Calu3 (cell line): Measurements from ENCODE around the gene CARD10. TPM values are rescaled to one million over a fixed set of nuclear protein-coding genes. Genes with fewer than 3 reads are reported as not detected.

Experiments
- BruUV-seq: library from RNA; stranded (reverse); fragments of 400-500 nt; replicated peaks from 2 replicates; lab custom pipeline; 2021; lab: Mats Ljungman, UMichigan
- CTCF ChIA-PET: fragments of 300-600 bp; sonication (Branson Sonifier 250); formaldehyde crosslinking; loops from one replicate; lab custom pipeline; 2022; ENCODE audit warnings: antibody characterized with exemption; lab: Charles Lee
- DNase-seq: peaks from one replicate; pipeline ENCODE4 v3.0.0; 2022
- H3K27ac Mint-ChIP-seq: one replicate; pipeline ENCODE4 v1.8.0; 2022; ENCODE audit warnings: mixed read lengths; ENCODE audit not compliant: unreplicated experiment
- H3K27me3 Mint-ChIP-seq: one replicate; pipeline ENCODE4 v1.8.0; 2022; ENCODE audit warnings: mixed read lengths; ENCODE audit not compliant: unreplicated experiment
- H3K36me3 Mint-ChIP-seq: one replicate; pipeline ENCODE4 v1.8.0; 2022; ENCODE audit warnings: mild to moderate bottlenecking, moderate library complexity, mixed read lengths; ENCODE audit not compliant: insufficient read depth, unreplicated experiment
- H3K4me1 Mint-ChIP-seq: one replicate; pipeline ENCODE4 v1.8.0; 2022; ENCODE audit warnings: mild to moderate bottlenecking, low read depth, mixed read lengths; ENCODE audit not compliant: unreplicated experiment
- H3K4me3 Mint-ChIP-seq: one replicate; pipeline ENCODE4 v1.8.0; 2022; ENCODE audit warnings: mild to moderate bottlenecking, low read depth, moderate library complexity, mixed read lengths; ENCODE audit not compliant: unreplicated experiment
- H3K9me3 Mint-ChIP-seq: one replicate; pipeline ENCODE4 v1.8.0; 2022; ENCODE audit warnings: low read depth, mixed read lengths; ENCODE audit not compliant: unreplicated experiment
- intact Hi-C: fragments of 100-400 bp; cut with micrococcal nuclease; formaldehyde crosslinking; loops from one replicate; pipeline ENCODE4 v1.10.0; 2022; ENCODE audit not compliant: unreplicated experiment
- total RNA-seq: library from RNA; stranded (reverse); gene quantifications from 2 replicates; pipeline ENCODE4 v1.2.3, GENCODE V29; 2022
- TF ChIP-seq, protein P1 (sequence below): fragments of 200-600 bp; IDR thresholded peaks from one replicate; pipeline ENCODE4 v1.8.0; 2022; ENCODE audit warnings: antibody characterized with exemption; ENCODE audit not compliant: unreplicated experiment

CARD10 gene
- total RNA-seq, 1 experiment from 2014 or later = 49.2 TPM

DNA sequence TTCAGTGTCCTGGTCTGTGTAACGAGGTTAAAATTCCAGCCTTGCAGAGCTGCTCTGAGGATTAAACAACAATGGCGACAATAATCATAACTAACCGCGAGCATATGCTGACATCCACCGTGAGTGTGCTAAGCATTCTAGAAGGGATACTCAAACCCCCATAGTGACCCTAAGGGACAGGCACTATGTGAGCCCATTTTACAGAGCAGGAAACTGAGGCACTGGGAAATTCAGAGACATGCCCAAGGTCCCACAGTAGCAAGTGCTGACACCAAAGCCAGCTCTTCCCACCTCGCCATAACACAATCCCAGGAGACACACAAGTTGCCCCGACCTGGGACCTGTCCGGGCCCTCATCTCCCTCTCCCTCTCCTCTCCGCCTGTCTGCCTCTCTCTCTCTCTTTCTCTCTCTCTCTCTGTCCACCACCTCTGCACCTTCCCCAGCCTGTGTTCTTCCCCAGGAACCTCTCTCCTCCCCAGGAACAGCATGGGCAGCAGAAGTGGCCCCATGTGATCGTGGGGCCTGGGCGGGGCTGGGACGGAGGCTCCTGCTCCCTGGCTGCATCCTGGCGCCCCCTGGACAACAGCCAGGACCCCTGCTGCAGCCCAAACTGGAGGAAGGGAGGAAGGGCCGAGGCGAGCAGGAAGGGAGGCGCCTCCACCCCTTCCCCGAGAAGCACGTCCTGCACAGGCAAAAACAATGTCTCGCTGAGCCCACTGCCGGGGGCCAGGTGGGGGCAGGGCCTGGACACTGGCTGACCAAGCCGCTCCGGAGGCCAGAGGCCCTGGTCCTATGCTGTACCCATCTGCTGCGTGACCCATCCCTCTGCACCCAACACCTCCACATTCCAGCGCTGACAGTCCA lies 18.2 kb downstream of the CARD10 start:
- Mint-ChIP-seq H3K27me3 (no peaks in the 10 kb centered on the region), H3K27ac (peak overlapping the region; percentile 97), H3K4me3 (peak overlapping the region; percentile 74), H3K9me3 (no peaks in the 10 kb centered on the region), H3K36me3 (peaks cover 77% of the 10 kb centered on the region), H3K4me1 (peaks cover 63% of the 10 kb centered on the region)
- CTCF ChIA-PET = interaction anchor here (0.6 to 1.7 kb wide), 5 partner anchors 11 to 243 kb away, joined by 3 to 11 read pairs (median 5); no protein-coding TSS in a partner anchor
- no TSS peak for BruUV-seq
- peak; percentile 30 for DNase-seq
- TF ChIP-seq, protein P1, sequence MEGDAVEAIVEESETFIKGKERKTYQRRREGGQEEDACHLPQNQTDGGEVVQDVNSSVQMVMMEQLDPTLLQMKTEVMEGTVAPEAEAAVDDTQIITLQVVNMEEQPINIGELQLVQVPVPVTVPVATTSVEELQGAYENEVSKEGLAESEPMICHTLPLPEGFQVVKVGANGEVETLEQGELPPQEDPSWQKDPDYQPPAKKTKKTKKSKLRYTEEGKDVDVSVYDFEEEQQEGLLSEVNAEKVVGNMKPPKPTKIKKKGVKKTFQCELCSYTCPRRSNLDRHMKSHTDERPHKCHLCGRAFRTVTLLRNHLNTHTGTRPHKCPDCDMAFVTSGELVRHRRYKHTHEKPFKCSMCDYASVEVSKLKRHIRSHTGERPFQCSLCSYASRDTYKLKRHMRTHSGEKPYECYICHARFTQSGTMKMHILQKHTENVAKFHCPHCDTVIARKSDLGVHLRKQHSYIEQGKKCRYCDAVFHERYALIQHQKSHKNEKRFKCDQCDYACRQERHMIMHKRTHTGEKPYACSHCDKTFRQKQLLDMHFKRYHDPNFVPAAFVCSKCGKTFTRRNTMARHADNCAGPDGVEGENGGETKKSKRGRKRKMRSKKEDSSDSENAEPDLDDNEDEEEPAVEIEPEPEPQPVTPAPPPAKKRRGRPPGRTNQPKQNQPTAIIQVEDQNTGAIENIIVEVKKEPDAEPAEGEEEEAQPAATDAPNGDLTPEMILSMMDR = no peak
- intact Hi-C loops = no loop called here

DNA sequence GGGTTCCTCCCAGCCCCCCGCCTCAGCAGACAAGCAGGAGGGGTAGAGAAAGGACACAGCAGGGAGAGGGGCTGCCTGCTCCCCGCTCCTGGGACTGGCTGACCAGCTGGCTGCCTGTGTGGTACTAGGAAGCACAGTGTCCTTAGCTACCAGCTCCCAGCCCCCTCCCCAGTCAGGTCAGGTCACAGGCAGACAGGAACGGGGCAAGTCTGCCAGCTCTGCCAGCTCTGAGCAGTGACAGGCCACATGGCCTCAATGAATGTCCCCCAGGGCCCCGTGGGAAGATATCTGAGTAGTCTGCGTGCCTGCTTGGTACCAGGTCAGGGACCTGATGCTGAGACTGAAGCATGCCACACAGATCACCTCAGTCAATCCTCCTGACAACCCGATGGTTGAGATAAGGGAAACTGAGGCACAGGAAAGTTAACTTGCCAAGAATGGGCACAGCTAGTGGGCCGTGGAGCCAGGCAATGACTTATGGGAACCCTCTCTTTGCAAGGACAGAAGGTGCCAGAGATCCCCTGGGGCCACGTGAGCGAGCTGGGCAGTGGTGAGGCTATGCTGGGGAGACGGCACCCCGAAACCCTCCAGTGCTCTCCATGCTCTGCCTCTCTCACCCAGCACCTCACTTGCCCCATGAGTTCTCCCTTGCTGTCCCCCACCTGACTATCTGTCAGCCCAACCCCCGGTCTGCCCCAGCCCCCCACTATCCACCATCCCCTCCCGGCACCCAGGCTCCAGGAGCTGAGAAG lies 19.2 kb downstream of the CARD10 start:
- Mint-ChIP-seq H3K4me3 (no peak overlapping the region), H3K27me3 (no peaks in the 10 kb centered on the region), H3K27ac (peak overlapping the region; percentile 97), H3K36me3 (peaks cover 77% of the 10 kb centered on the region), H3K4me1 (peaks cover 63% of the 10 kb centered on the region), H3K9me3 (no peaks in the 10 kb centered on the region)
- intact Hi-C loops = no loop called here
- CTCF ChIA-PET = interaction anchor here (0.6 kb wide), 2 partner anchors 100 to 244 kb away, joined by 3 to 8 read pairs; no protein-coding TSS in a partner anchor
- no peak for DNase-seq
- TF ChIP-seq, protein P1 = no peak
- no TSS peak for BruUV-seq

DNA sequence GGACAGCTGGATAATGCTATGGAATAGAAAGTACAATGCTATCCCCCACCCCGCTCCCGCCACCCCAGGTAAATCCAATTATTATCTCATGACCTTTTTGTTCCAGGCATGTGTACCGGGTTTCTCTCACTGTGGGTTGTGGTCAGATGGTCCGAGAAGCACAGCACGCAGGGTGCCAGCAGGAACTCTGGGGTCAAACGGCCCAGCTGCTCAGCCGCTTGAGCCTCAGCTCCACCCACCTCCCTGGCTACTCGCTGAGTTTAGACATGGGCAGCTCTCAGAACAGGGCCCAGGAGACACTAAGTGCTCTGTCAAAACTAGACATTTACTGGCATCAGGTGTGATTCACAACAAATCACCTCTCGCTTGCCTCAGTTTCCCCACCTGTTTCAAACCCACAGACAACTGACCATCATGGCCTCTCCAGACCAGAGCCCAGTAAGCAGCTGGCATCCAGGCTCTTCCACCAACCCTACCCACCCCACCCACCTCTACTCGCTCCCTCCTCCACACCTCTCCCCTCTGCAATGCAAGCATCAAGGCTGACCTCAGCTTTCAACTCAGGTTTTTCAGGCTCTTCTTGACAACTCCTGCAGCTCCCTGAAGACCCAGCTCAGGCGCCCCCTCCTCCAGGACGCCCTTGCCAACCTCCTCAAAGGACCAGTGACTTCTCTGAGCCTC lies 20.0 kb downstream of the CARD10 start:
- no TSS peak for BruUV-seq
- Mint-ChIP-seq H3K36me3 (peaks cover 72% of the 10 kb centered on the region), H3K27ac (no peak overlapping the region), H3K4me1 (peaks cover 56% of the 10 kb centered on the region), H3K4me3 (no peak overlapping the region), H3K9me3 (no peaks in the 10 kb centered on the region), H3K27me3 (no peaks in the 10 kb centered on the region)
- intact Hi-C loops = no loop called here
- TF ChIP-seq, protein P1 = no peak
- CTCF ChIA-PET = interaction anchor here (1.3 kb wide), 1 partner anchor 26 kb away, joined by 8 read pairs; no protein-coding TSS in a partner anchor
- DNase-seq = no peak
